ENCODE data around the gene PTPRA. TPM values are rescaled to one million over a fixed set of nuclear protein-coding genes. Genes with fewer than 3 reads are reported as not detected.

Gene PTPRA
- total and polyA plus RNA-seq, 2 of the 4 experiments (the other 2 are of a cell fraction), result 35.0 to 50.0 TPM

- no peak overlapping the region for H3K18ac ChIP-seq (ENCODE audit: low read depth, low read length)
- H3K79me1 ChIP-seq (ENCODE audit: low read depth in 1 of 2, low read length in 2 of 2), result peaks cover 11 to 54% of the 10 kb centered on the region in 2 experiments; a peak in 3 of 4 replicates
- H2BK20ac ChIP-seq (ENCODE audit: low read depth, low read length), result no peak overlapping the region
- DNase-seq, result no peak
- intact Hi-C loops (cut with micrococcal nuclease), result no loop called here
- no peak overlapping the region for H2AK9ac ChIP-seq (replicated peaks; ENCODE audit: low read depth, low read length, poor library complexity)
- no peak overlapping the region for H4K5ac ChIP-seq (ENCODE audit: low read depth, low read length)
- no peak overlapping the region for H3K14ac ChIP-seq (replicated peaks; ENCODE audit: low read depth, low read length)
- no peak overlapping the region for H3K4me2 ChIP-seq (ENCODE audit: low read depth, low read length)
- no peak for ATAC-seq (ENCODE audit: low read depth)
- H3K4ac ChIP-seq (ENCODE audit: low read depth, low read length), result no peak overlapping the region
- peaks cover 8% of the 10 kb centered on the region for H3K4me1 ChIP-seq (ENCODE audit: control insufficient read depth, insufficient read depth, low read length)
- no peaks in the 10 kb centered on the region for H3K27me3 ChIP-seq (ENCODE audit: control insufficient read depth, insufficient read depth, low read length)
- no peak overlapping the region for H2BK15ac ChIP-seq (ENCODE audit: low read depth, low read length)
- no peaks in the 10 kb centered on the region for H3K9me3 ChIP-seq (ENCODE audit: control insufficient read depth, insufficient read depth, low read length)
- TF ChIP-seq CTCF (conservative IDR thresholded peaks at IDR 0.05; ENCODE audit: low read depth, low read length), result no peak
- no peak for TF ChIP-seq RFX5 (IDR thresholded peaks at IDR 0.05; ENCODE audit: low read depth, low read length)
- no peak for TF ChIP-seq CEBPB (IDR thresholded peaks at IDR 0.05; ENCODE audit: low read depth, low read length)
- no peak for TF ChIP-seq BHLHE40 (IDR thresholded peaks at IDR 0.05; ENCODE audit: low read depth, low read length)
- TF ChIP-seq, protein P1, sequence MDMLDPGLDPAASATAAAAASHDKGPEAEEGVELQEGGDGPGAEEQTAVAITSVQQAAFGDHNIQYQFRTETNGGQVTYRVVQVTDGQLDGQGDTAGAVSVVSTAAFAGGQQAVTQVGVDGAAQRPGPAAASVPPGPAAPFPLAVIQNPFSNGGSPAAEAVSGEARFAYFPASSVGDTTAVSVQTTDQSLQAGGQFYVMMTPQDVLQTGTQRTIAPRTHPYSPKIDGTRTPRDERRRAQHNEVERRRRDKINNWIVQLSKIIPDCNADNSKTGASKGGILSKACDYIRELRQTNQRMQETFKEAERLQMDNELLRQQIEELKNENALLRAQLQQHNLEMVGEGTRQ (IDR thresholded peaks at IDR 0.05; ENCODE audit: low read depth, low read length), result no peak
- no peak for TF ChIP-seq FOS (IDR thresholded peaks at IDR 0.05; ENCODE audit: low read depth, low read length)
- TF ChIP-seq CHD1 (IDR thresholded peaks at IDR 0.05; ENCODE audit: low read depth, low read length), result no peak
- TF ChIP-seq SMC3 (IDR thresholded peaks at IDR 0.05; ENCODE audit: low read depth, low read length), result no peak
- TF ChIP-seq, protein P2, sequence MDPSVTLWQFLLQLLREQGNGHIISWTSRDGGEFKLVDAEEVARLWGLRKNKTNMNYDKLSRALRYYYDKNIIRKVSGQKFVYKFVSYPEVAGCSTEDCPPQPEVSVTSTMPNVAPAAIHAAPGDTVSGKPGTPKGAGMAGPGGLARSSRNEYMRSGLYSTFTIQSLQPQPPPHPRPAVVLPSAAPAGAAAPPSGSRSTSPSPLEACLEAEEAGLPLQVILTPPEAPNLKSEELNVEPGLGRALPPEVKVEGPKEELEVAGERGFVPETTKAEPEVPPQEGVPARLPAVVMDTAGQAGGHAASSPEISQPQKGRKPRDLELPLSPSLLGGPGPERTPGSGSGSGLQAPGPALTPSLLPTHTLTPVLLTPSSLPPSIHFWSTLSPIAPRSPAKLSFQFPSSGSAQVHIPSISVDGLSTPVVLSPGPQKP (IDR thresholded peaks at IDR 0.05; ENCODE audit: borderline replicate concordance, low read depth, low read length), result no peak
- no peak for TF ChIP-seq MAZ (IDR thresholded peaks at IDR 0.05; ENCODE audit: borderline replicate concordance, low read depth, low read length)
- TF ChIP-seq POLR2A (IDR thresholded peaks at IDR 0.05; ENCODE audit: low read depth, low read length), result no peak
- TF ChIP-seq RCOR1 (IDR thresholded peaks at IDR 0.05; ENCODE audit: insufficient replicate concordance, low read length), result no peak
- no peak for TF ChIP-seq NFE2L2 (IDR thresholded peaks at IDR 0.05; ENCODE audit: low read depth, low read length)
- no peak for TF ChIP-seq RAD21 (IDR thresholded peaks at IDR 0.05; ENCODE audit: low read length)
- no peak for TF ChIP-seq MAFK (IDR thresholded peaks at IDR 0.05; ENCODE audit: low read depth, low read length)
- TF ChIP-seq MXI1 (IDR thresholded peaks at IDR 0.05; ENCODE audit: borderline replicate concordance, low read depth, low read length), result no peak
- ChIA-PET POLR2A (ENCODE audit: unreplicated experiment) (no interaction called here), CTCF (no interaction called here)
- in situ Hi-C loops (cut with MboI; ENCODE audit: low sequenced_read_pairs), result no loop called here
- no peak overlapping the region for H3K27ac ChIP-seq (ENCODE audit: insufficient read depth, low read length)
- no peak overlapping the region for H3K23ac ChIP-seq (ENCODE audit: low read depth, low read length)
- no peak overlapping the region for H4K91ac ChIP-seq (ENCODE audit: insufficient read depth, low read depth, low read length)
- no peak overlapping the region for H3K9ac ChIP-seq (ENCODE audit: low read depth, low read length)
- dilution Hi-C loops (cut with HindIII; ENCODE audit: low sequenced_read_pairs, unreplicated experiment), result no loop called here
- H2BK5ac ChIP-seq (ENCODE audit: low read depth, low read length, poor library complexity, severe bottlenecking), result no peak overlapping the region
- peaks cover 15% of the 10 kb centered on the region for H3K9me1 ChIP-seq (ENCODE audit: insufficient read depth, low read length)
- H4K8ac ChIP-seq (ENCODE audit: low read depth in 2 of 2, low read length in 2 of 2), result no peak overlapping the region
- H3K36me3 ChIP-seq (ENCODE audit: control insufficient read depth, insufficient read depth, low read length), result peaks cover 16% of the 10 kb centered on the region
- H2BK120ac ChIP-seq (ENCODE audit: low read depth, low read length), result no peak overlapping the region
- no peak overlapping the region for H2AK5ac ChIP-seq (ENCODE audit: low read depth, low read length)
- peaks cover 12% of the 10 kb centered on the region; the same call in 1 of the 2 replicates for H4K20me1 ChIP-seq (ENCODE audit: insufficient read depth, low read length)
- no peak overlapping the region for H3K4me3 ChIP-seq (ENCODE audit: insufficient read depth, low read depth, low read length)
- no TSS peak for BruUV-seq (replicated peaks)
- H2AFZ ChIP-seq (replicated peaks; ENCODE audit: low read length, poor library complexity), result no peak overlapping the region
- no peak overlapping the region for H3K56ac ChIP-seq (ENCODE audit: extremely low read depth, insufficient read depth, low read length)
These were observed 110.2 kb downstream of the PTPRA start for GRCh38 chr20:2983508-2983907.

Measured in IMR-90 (cell line).